HCT116 (cell line): Measurements from ENCODE around the gene ATP12A. TPM values are rescaled to one million over a fixed set of nuclear protein-coding genes. Genes with fewer than 3 reads are reported as not detected.

Experiments
- ATAC-seq: fragments of 200-7000 bp; cut with Tn5 transposase; 2 replicates; pipeline ENCODE4 v1.9.1; 2020; ENCODE audit warnings: mild to moderate bottlenecking, moderate library complexity
- BruUV-seq: library from RNA; stranded (reverse); fragments of 400-500 nt; replicated peaks from 2 replicates; lab custom pipeline; 2021; lab: Mats Ljungman, UMichigan
- CTCF ChIA-PET: fragments of 300-600 bp; sonication (Branson Sonifier 250); formaldehyde crosslinking; loops from one replicate; lab custom pipeline; 2021; ENCODE audit warnings: antibody characterized with exemption; lab: Charles Lee
- POLR2A ChIA-PET: fragments of 300-600, 350-600 bp; sonication (Branson Sonifier 250); formaldehyde crosslinking; loops from one replicate; lab custom pipeline; 2021; ENCODE audit warnings: antibody characterized with exemption; lab: Charles Lee
- RAD21 ChIA-PET, 2 experiments: fragments of 300-600 bp; sonication (Branson Sonifier 250); formaldehyde crosslinking; loops; one replicate each; lab custom pipeline; 2023; ENCODE audit warnings: low total read pairs in 2 of 2; ENCODE audit not compliant: uncharacterized antibody in 2 of 2, unreplicated experiment in 2 of 2, low non-redundant PET in 1 of 2; lab: Charles Lee
- DNase-seq: peaks from one replicate; pipeline ENCODE4 v3.0.0-alpha.2; 2010; ENCODE audit warnings: low read depth, low spot score
- H2AFZ ChIP-seq: fragments of 200-600 bp; shearing (Covaris generic), sonication (generic); 2 replicates; pipeline ENCODE4 v1.6.1; 2017; ENCODE audit warnings: low read depth, mixed run types, mixed read lengths, antibody characterized with exemption, low read length; ENCODE audit not compliant: poor library complexity, severe bottlenecking
- H3K27ac ChIP-seq: 2 replicates; pipeline ENCODE4 v1.5.1; 2012; ENCODE audit warnings: low read depth, low read length
- H3K27me3 ChIP-seq: fragments of 200-600 bp; sonication (generic); 2 replicates; pipeline ENCODE4 v1.6.1; 2016; ENCODE audit warnings: mixed run types, low read length, mixed read lengths; ENCODE audit not compliant: insufficient read depth
- H3K36me3 ChIP-seq, 2 experiments: fragments of 200-500 bp in 1 of 2; fragments of 200-600 bp in 1 of 2; sonication (Bioruptor generic) in 1 of 2; sonication (generic) in 1 of 2; 2 replicates each; pipeline versions ENCODE4 v1.5.1 to v1.6.1; 2014 to 2016; ENCODE audit warnings: low read length in 2 of 2, inconsistent platforms in 1 of 2, mixed read lengths in 1 of 2, mixed run types in 1 of 2; ENCODE audit not compliant: insufficient read depth in 2 of 2, control insufficient read depth in 1 of 2
- H3K4me1 ChIP-seq, 2 experiments: fragments of 200-600 bp in 1 of 2; sonication (generic) in 1 of 2; 2 replicates each; pipeline versions ENCODE4 v1.5.1 to v1.6.1; 2012 to 2017; ENCODE audit warnings: low read length in 2 of 2, inconsistent platforms in 1 of 2, mild to moderate bottlenecking in 1 of 2, mixed read lengths in 1 of 2, mixed run types in 1 of 2, moderate library complexity in 1 of 2; ENCODE audit not compliant: insufficient read depth in 2 of 2, control insufficient read depth in 1 of 2
- H3K4me2 ChIP-seq: fragments of 200-600 bp; sonication (generic); 2 replicates; pipeline ENCODE4 v1.6.1; 2017; ENCODE audit warnings: mixed run types, low read length, mixed read lengths
- H3K4me3 ChIP-seq, 2 experiments: fragments of 200-600 bp in 1 of 2; sonication (generic) in 1 of 2; replicated peaks in 1 of 2; 2 replicates each; pipeline ENCODE4 v1.5.1; 2011 to 2016; ENCODE audit warnings: low read length in 2 of 2, control low read depth in 1 of 2, low read depth in 1 of 2, mild to moderate bottlenecking in 1 of 2, mixed read lengths in 1 of 2, mixed run types in 1 of 2
- H3K79me2 ChIP-seq: fragments of 200-600 bp; sonication (generic); 2 replicates; pipeline ENCODE4 v1.6.1; 2017; ENCODE audit warnings: mild to moderate bottlenecking, mixed run types, low read length, moderate library complexity, mixed read lengths; ENCODE audit not compliant: insufficient read depth
- H3K9ac ChIP-seq: fragments of 200-600 bp; sonication (generic); 2 replicates; pipeline ENCODE4 v1.6.1; 2016; ENCODE audit warnings: low read length, mixed read lengths
- H3K9me2 ChIP-seq: fragments of 200-600 bp; sonication (generic), shearing (Covaris generic); 2 replicates; pipeline ENCODE4 v1.6.1; 2017; ENCODE audit warnings: mixed run types, mild to moderate bottlenecking, moderate library complexity; ENCODE audit not compliant: insufficient read depth
- H3K9me3 ChIP-seq, 2 experiments: fragments of 200-500 bp in 1 of 2; fragments of 200-600 bp in 1 of 2; sonication (Bioruptor generic) in 1 of 2; sonication (generic) in 1 of 2; 2 replicates each; pipeline ENCODE4 v1.6.1; 2014 to 2017; ENCODE audit warnings: low read length in 2 of 2, mixed read lengths in 2 of 2, inconsistent platforms in 1 of 2, low read depth in 1 of 2, mild to moderate bottlenecking in 1 of 2, mixed run types in 1 of 2, moderate library complexity in 1 of 2; ENCODE audit not compliant: control insufficient read depth in 1 of 2, insufficient read depth in 1 of 2
- H4K20me1 ChIP-seq: fragments of 200-600 bp; sonication (generic), shearing (Covaris generic); 2 replicates; pipeline ENCODE4 v1.6.1; 2017; ENCODE audit warnings: mixed run types, mild to moderate bottlenecking, moderate library complexity; ENCODE audit not compliant: insufficient read depth
- CBX3 ChIP-seq: IDR thresholded peaks from 2 replicates; pipeline ENCODE4 v1.6.1; 2012; ENCODE audit warnings: low read depth
- CEBPB ChIP-seq: IDR thresholded peaks from 2 replicates; pipeline ENCODE4 v1.6.1; 2012; ENCODE audit warnings: low read depth
- EGR1 ChIP-seq: IDR thresholded peaks from 2 replicates; pipeline ENCODE4 v1.6.1; 2012; ENCODE audit warnings: low read depth
- EZH2 ChIP-seq: fragments of 200-600 bp; sonication (generic); IDR thresholded peaks from 2 replicates; pipeline ENCODE4 v1.6.1; 2017; ENCODE audit warnings: antibody characterized with exemption, mixed run types
- FOSL1 ChIP-seq: IDR thresholded peaks from 2 replicates; pipeline ENCODE4 v1.6.1; 2012; ENCODE audit warnings: low read depth
- JUND ChIP-seq: IDR thresholded peaks from 2 replicates; pipeline ENCODE4 v1.6.1; 2012
- POLR2A ChIP-seq: IDR thresholded peaks from 2 replicates; pipeline ENCODE4 v1.7.0; 2011; ENCODE audit warnings: borderline replicate concordance; ENCODE audit not compliant: insufficient read depth, insufficient read length; ENCODE audit errors: extremely low read depth
- SP1 ChIP-seq: IDR thresholded peaks from 2 replicates; pipeline ENCODE4 v1.6.1; 2012; ENCODE audit warnings: low read depth
- SRF ChIP-seq: IDR thresholded peaks from 2 replicates; pipeline ENCODE4 v1.6.1; 2012; ENCODE audit warnings: low read depth
- YY1 ChIP-seq: IDR thresholded peaks from 2 replicates; pipeline ENCODE4 v1.6.1; 2011; ENCODE audit warnings: low read length, low read depth, moderate library complexity, mild to moderate bottlenecking; ENCODE audit not compliant: insufficient replicate concordance; ENCODE audit errors: extremely low read depth
- ZNF274 ChIP-seq: fragments of 200-500 bp; sonication (Bioruptor generic); IDR thresholded peaks from 2 replicates; pipeline ENCODE4 v1.6.1; 2014; ENCODE audit warnings: mild to moderate bottlenecking, low read depth, low read length, inconsistent platforms
- intact Hi-C: fragments of 100-400 bp; cut with micrococcal nuclease; formaldehyde crosslinking; loops from 2 replicates; pipeline ENCODE4 v1.10.0; 2022
- total RNA-seq: library from RNA; stranded (reverse); gene quantifications from one replicate; pipeline ENCODE4 v1.2.1, GENCODE V29; 2021; ENCODE audit not compliant: unreplicated experiment
- TF ChIP-seq, protein P1 (sequence below): IDR thresholded peaks from 2 replicates; pipeline ENCODE4 v1.6.1; 2012
- TF ChIP-seq, protein P2 (sequence below): IDR thresholded peaks from 2 replicates; pipeline ENCODE4 v1.6.1; 2011; ENCODE audit warnings: mild to moderate bottlenecking, low read length, moderate library complexity; ENCODE audit not compliant: insufficient replicate concordance; ENCODE audit errors: extremely low read depth
- TF ChIP-seq, protein P3 (sequence below), 3 experiments: fragments of 200-600 bp in 1 of 3; sonication (generic) in 1 of 3; IDR thresholded peaks in 2 of 3; conservative IDR thresholded peaks in 1 of 3; 2 replicates each; pipeline ENCODE4 v1.5.1; 2012 to 2017; ENCODE audit warnings: low read depth in 2 of 3, low read length in 2 of 3, antibody characterized with exemption in 1 of 3, borderline replicate concordance in 1 of 3, control low read depth in 1 of 3, mild to moderate bottlenecking in 1 of 3, mixed read lengths in 1 of 3, mixed run types in 1 of 3, moderate library complexity in 1 of 3; ENCODE audit not compliant: insufficient read depth in 1 of 3
- TF ChIP-seq, protein P4 (sequence below): IDR thresholded peaks from 2 replicates; pipeline ENCODE4 v1.6.1; 2012; ENCODE audit warnings: low read depth

Gene ATP12A
- total RNA-seq, 1 experiment from 2014 or later, result 0.30 TPM

DNA sequence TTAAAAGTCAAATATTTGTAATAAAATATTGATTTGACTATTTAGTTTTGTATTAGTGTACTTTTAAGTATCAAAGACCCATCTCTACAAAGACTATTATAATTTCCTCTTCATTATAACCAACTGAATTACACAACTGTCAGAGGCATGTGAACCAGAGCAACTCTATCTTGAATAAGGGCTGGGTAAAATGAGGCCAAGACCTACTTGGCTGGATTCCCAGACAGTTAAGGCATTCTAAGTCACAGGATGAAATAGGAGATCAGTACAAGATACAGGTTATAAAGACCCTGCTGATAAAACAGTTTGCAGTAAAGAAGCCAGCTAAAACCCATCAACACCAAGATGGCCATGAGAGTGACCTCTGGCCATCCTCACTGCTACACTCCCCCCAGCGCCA is 36.2 kb upstream of the ATP12A start:
- H3K4me1 ChIP-seq, result no peaks in the 10 kb centered on the region
- H3K27ac ChIP-seq, result no peak overlapping the region
- no peaks in the 10 kb centered on the region for H3K9me2 ChIP-seq
- no TSS peak for BruUV-seq
- H3K9ac ChIP-seq, result no peak overlapping the region
- H3K79me2 ChIP-seq, result no peaks in the 10 kb centered on the region
- H2AFZ ChIP-seq, result no peak overlapping the region
- intact Hi-C loops, result no loop called here
- H4K20me1 ChIP-seq, result no peaks in the 10 kb centered on the region
- H3K27me3 ChIP-seq, result no peaks in the 10 kb centered on the region
- no peaks in the 10 kb centered on the region for H3K36me3 ChIP-seq
- TF ChIP-seq YY1 (no peak), FOSL1 (no peak), CEBPB (no peak), ZNF274 (no peak), EGR1 (no peak), EZH2 (no peak), POLR2A (no peak)
- TF ChIP-seq, protein P1, sequence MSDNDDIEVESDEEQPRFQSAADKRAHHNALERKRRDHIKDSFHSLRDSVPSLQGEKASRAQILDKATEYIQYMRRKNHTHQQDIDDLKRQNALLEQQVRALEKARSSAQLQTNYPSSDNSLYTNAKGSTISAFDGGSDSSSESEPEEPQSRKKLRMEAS, result no peak
- ATAC-seq, result no peak
- no peak overlapping the region for H3K4me3 ChIP-seq
- no peaks in the 10 kb centered on the region for H3K9me3 ChIP-seq
- no peak overlapping the region for H3K4me2 ChIP-seq
- RAD21 ChIA-PET, result no interaction called here
- POLR2A ChIA-PET, result no interaction called here
- CTCF ChIA-PET, result interaction anchor here (1.0 kb wide), 1 partner anchor 50 kb away, joined by 3 read pairs; no protein-coding TSS in a partner anchor
- no peak for DNase-seq

DNA sequence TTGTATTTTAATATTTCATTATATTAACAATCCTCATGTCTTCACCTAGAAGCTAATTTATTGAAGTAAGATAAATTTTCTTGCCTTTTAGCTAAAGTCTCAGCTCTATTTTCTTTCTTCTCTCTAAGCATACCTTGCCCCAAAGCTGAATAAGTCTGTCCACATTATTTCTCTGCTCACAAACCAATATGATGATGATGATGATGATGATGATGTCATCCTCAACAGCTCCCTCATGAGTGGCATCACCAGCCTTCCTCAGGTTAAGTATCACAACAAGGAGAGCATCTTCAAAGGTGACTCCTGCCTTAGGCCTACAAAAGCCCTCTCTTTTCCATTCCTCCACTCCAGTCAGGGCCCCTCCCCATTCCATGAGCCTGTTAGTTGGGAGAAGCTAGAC is 31.9 kb upstream of the ATP12A start:
- no peaks in the 10 kb centered on the region for H3K27me3 ChIP-seq
- H3K79me2 ChIP-seq, result no peaks in the 10 kb centered on the region
- POLR2A ChIA-PET, result no interaction called here
- intact Hi-C loops, result no loop called here
- H3K9ac ChIP-seq, result no peak overlapping the region
- no peak overlapping the region for H2AFZ ChIP-seq
- H3K27ac ChIP-seq, result no peak overlapping the region
- RAD21 ChIA-PET, result no interaction called here
- H4K20me1 ChIP-seq, result no peaks in the 10 kb centered on the region
- no peaks in the 10 kb centered on the region for H3K9me3 ChIP-seq
- CTCF ChIA-PET, result no interaction called here
- BruUV-seq, result no TSS peak
- no peak overlapping the region for H3K4me2 ChIP-seq
- no peak overlapping the region for H3K4me3 ChIP-seq
- DNase-seq, result no peak
- no peak for ATAC-seq
- H3K9me2 ChIP-seq, result no peaks in the 10 kb centered on the region
- H3K36me3 ChIP-seq, result no peaks in the 10 kb centered on the region
- H3K4me1 ChIP-seq, result peaks cover 0 to 8% of the 10 kb centered on the region in 2 experiments; a peak in 1 of 4 replicates
- no peak for TF ChIP-seq SP1
- TF ChIP-seq, protein P2, sequence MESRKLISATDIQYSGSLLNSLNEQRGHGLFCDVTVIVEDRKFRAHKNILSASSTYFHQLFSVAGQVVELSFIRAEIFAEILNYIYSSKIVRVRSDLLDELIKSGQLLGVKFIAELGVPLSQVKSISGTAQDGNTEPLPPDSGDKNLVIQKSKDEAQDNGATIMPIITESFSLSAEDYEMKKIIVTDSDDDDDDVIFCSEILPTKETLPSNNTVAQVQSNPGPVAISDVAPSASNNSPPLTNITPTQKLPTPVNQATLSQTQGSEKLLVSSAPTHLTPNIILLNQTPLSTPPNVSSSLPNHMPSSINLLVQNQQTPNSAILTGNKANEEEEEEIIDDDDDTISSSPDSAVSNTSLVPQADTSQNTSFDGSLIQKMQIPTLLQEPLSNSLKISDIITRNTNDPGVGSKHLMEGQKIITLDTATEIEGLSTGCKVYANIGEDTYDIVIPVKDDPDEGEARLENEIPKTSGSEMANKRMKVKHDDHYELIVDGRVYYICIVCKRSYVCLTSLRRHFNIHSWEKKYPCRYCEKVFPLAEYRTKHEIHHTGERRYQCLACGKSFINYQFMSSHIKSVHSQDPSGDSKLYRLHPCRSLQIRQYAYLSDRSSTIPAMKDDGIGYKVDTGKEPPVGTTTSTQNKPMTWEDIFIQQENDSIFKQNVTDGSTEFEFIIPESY, result no peak
- TF ChIP-seq, protein P3, sequence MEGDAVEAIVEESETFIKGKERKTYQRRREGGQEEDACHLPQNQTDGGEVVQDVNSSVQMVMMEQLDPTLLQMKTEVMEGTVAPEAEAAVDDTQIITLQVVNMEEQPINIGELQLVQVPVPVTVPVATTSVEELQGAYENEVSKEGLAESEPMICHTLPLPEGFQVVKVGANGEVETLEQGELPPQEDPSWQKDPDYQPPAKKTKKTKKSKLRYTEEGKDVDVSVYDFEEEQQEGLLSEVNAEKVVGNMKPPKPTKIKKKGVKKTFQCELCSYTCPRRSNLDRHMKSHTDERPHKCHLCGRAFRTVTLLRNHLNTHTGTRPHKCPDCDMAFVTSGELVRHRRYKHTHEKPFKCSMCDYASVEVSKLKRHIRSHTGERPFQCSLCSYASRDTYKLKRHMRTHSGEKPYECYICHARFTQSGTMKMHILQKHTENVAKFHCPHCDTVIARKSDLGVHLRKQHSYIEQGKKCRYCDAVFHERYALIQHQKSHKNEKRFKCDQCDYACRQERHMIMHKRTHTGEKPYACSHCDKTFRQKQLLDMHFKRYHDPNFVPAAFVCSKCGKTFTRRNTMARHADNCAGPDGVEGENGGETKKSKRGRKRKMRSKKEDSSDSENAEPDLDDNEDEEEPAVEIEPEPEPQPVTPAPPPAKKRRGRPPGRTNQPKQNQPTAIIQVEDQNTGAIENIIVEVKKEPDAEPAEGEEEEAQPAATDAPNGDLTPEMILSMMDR (IDR thresholded peaks at IDR 0.05 in 2 of 3, conservative IDR thresholded peaks at IDR 0.05 in 1 of 3; ENCODE audit: borderline replicate concordance in 1 of 3, insufficient read depth in 1 of 3, low read depth in 2 of 3, low read length in 2 of 3), result no peak
- no peak for TF ChIP-seq ZNF274
- TF ChIP-seq JUND, result no peak
- TF ChIP-seq, protein P4, sequence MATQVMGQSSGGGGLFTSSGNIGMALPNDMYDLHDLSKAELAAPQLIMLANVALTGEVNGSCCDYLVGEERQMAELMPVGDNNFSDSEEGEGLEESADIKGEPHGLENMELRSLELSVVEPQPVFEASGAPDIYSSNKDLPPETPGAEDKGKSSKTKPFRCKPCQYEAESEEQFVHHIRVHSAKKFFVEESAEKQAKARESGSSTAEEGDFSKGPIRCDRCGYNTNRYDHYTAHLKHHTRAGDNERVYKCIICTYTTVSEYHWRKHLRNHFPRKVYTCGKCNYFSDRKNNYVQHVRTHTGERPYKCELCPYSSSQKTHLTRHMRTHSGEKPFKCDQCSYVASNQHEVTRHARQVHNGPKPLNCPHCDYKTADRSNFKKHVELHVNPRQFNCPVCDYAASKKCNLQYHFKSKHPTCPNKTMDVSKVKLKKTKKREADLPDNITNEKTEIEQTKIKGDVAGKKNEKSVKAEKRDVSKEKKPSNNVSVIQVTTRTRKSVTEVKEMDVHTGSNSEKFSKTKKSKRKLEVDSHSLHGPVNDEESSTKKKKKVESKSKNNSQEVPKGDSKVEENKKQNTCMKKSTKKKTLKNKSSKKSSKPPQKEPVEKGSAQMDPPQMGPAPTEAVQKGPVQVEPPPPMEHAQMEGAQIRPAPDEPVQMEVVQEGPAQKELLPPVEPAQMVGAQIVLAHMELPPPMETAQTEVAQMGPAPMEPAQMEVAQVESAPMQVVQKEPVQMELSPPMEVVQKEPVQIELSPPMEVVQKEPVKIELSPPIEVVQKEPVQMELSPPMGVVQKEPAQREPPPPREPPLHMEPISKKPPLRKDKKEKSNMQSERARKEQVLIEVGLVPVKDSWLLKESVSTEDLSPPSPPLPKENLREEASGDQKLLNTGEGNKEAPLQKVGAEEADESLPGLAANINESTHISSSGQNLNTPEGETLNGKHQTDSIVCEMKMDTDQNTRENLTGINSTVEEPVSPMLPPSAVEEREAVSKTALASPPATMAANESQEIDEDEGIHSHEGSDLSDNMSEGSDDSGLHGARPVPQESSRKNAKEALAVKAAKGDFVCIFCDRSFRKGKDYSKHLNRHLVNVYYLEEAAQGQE, result no peak
- TF ChIP-seq CBX3, result no peak
- no peak for TF ChIP-seq EZH2
- TF ChIP-seq SRF, result no peak
